Prostate gland (tissue), 2 donors: ENCODE measurements around the gene RNF114.

Experiments used
- POLR2A ChIP-seq: fragments of 450-650 bp; IDR thresholded peaks from one replicate; pipeline ENCODE4 v1.6.1; 2016; ENCODE audit warnings: antibody characterized with exemption, mild to moderate bottlenecking
- TF ChIP-seq, protein P1 (sequence below), 4 experiments: fragments of 200-600 bp in 2 of 4; fragments of 450-650 bp in 2 of 4; sonication (generic) in 2 of 4; IDR thresholded peaks; 1 replicate in 3 of 4; 2 replicates in 1 of 4; pipeline ENCODE4 v1.5.1; 2016 to 2019; ENCODE audit warnings: antibody characterized with exemption in 4 of 4, mild to moderate bottlenecking in 2 of 4, moderate library complexity in 2 of 4

- TF ChIP-seq POLR2A = no peak
- TF ChIP-seq, protein P1, sequence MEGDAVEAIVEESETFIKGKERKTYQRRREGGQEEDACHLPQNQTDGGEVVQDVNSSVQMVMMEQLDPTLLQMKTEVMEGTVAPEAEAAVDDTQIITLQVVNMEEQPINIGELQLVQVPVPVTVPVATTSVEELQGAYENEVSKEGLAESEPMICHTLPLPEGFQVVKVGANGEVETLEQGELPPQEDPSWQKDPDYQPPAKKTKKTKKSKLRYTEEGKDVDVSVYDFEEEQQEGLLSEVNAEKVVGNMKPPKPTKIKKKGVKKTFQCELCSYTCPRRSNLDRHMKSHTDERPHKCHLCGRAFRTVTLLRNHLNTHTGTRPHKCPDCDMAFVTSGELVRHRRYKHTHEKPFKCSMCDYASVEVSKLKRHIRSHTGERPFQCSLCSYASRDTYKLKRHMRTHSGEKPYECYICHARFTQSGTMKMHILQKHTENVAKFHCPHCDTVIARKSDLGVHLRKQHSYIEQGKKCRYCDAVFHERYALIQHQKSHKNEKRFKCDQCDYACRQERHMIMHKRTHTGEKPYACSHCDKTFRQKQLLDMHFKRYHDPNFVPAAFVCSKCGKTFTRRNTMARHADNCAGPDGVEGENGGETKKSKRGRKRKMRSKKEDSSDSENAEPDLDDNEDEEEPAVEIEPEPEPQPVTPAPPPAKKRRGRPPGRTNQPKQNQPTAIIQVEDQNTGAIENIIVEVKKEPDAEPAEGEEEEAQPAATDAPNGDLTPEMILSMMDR (IDR thresholded peaks at IDR 0.05) = no peak
Observed at GRCh38 chr20:49891476-49892110, 44.6 kb upstream of the RNF114 start.
